H1 (cell line): ENCODE measurements around the gene POLR3E. TPM values are rescaled to one million over a fixed set of nuclear protein-coding genes. Genes with fewer than 3 reads are reported as not detected.

Experiments
- CTCF ChIA-PET: fragments of 300-600 bp; sonication (Branson Sonifier 250); formaldehyde crosslinking; loops from one replicate; lab custom pipeline; 2021; ENCODE audit not compliant: partially characterized antibody; lab: Charles Lee
- POLR2A ChIA-PET: fragments of 300-600 bp; sonication (Branson Sonifier 250); formaldehyde crosslinking; loops from one replicate; lab custom pipeline; 2021; ENCODE audit warnings: inconsistent platforms; ENCODE audit not compliant: partially characterized antibody; lab: Charles Lee
- DNase-seq, 2 experiments: peaks; one replicate each; pipeline versions ENCODE4 v3.0.0 to v3.0.0-alpha.2; 2010 to 2022; ENCODE audit warnings: low spot score in 2 of 2, low read depth in 1 of 2, mixed read lengths in 1 of 2
- FAIRE-seq: peaks from 2 replicates; lab custom pipeline; 2011; peaks lifted over from hg19 to GRCh38; lab: Jason Lieb, UNC
- H2AFZ ChIP-seq: 2 replicates; pipeline ENCODE4 v1.8.1; 2012; ENCODE audit warnings: low read length, inconsistent platforms
- H2AK5ac ChIP-seq: 2 replicates; pipeline ENCODE4 v1.6.1; 2013; ENCODE audit warnings: low read depth, low read length
- H2BK120ac ChIP-seq: replicated peaks from 2 replicates; pipeline ENCODE3; 2013; ENCODE audit warnings: low read depth, low read length, inconsistent platforms
- H2BK12ac ChIP-seq: 2 replicates; pipeline ENCODE4 v1.6.1; 2013; ENCODE audit warnings: low read depth, low read length
- H2BK15ac ChIP-seq: 2 replicates; pipeline ENCODE4 v1.6.1; 2013; ENCODE audit warnings: low read length
- H2BK20ac ChIP-seq: 2 replicates; pipeline ENCODE4 v1.6.1; 2013; ENCODE audit warnings: low read length
- H2BK5ac ChIP-seq: 2 replicates; pipeline ENCODE4 v1.6.1; 2013; ENCODE audit warnings: low read depth, low read length
- H3K14ac ChIP-seq: 2 replicates; pipeline ENCODE4 v1.6.1; 2013; ENCODE audit warnings: inconsistent platforms; ENCODE audit not compliant: insufficient read length
- H3K18ac ChIP-seq: 2 replicates; pipeline ENCODE4 v1.6.1; 2013; ENCODE audit warnings: low read length; ENCODE audit errors: extremely low read depth
- H3K23ac ChIP-seq: 2 replicates; pipeline ENCODE4 v1.6.1; 2013; ENCODE audit warnings: inconsistent platforms; ENCODE audit not compliant: insufficient read length
- H3K23me2 ChIP-seq: 2 replicates; pipeline ENCODE4 v1.6.1; 2013; ENCODE audit warnings: low read depth, low read length
- H3K27ac ChIP-seq: 2 replicates; pipeline ENCODE4 v1.6.1; 2011; ENCODE audit warnings: low read depth, low read length, inconsistent platforms
- H3K27me3 ChIP-seq, 4 experiments: replicated peaks in 1 of 4; 1 replicate in 1 of 4; 2 replicates in 3 of 4; pipeline versions ENCODE4 v1.6.1 to v1.8.1; 2011 to 2013; ENCODE audit warnings: low read length in 3 of 4, mild to moderate bottlenecking in 3 of 4, inconsistent platforms in 2 of 4, mixed read lengths in 2 of 4, moderate library complexity in 1 of 4; ENCODE audit not compliant: control insufficient read depth in 3 of 4, insufficient read depth in 3 of 4; ENCODE audit errors: extremely low read depth in 1 of 4
- H3K36me3 ChIP-seq, 4 experiments: 2 replicates each; pipeline versions ENCODE4 v1.6.1 to v1.8.1; 2011 to 2013; ENCODE audit warnings: mild to moderate bottlenecking in 4 of 4, low read length in 3 of 4, moderate library complexity in 2 of 4, control low read depth in 1 of 4, inconsistent platforms in 1 of 4; ENCODE audit not compliant: insufficient read depth in 4 of 4, control insufficient read depth in 2 of 4
- H3K4ac ChIP-seq: replicated peaks from 2 replicates; pipeline ENCODE3; 2013; ENCODE audit warnings: low read length, low read depth, mixed read lengths, inconsistent platforms; ENCODE audit not compliant: insufficient read length
- H3K4me1 ChIP-seq, 4 experiments: replicated peaks in 1 of 4; 1 replicate in 1 of 4; 2 replicates in 3 of 4; pipeline versions ENCODE4 v1.6.1 to v1.8.1; 2011 to 2013; ENCODE audit warnings: low read length in 3 of 4, inconsistent platforms in 2 of 4, mixed read lengths in 1 of 4; ENCODE audit not compliant: insufficient read depth in 4 of 4, control insufficient read depth in 3 of 4
- H3K4me2 ChIP-seq, 2 experiments: 2 replicates each; pipeline versions ENCODE4 v1.6.1 to v1.8.1; 2011 to 2013; ENCODE audit warnings: low read depth in 2 of 2, low read length in 2 of 2, control low read depth in 1 of 2, inconsistent platforms in 1 of 2, mild to moderate bottlenecking in 1 of 2; ENCODE audit not compliant: insufficient read depth in 1 of 2
- H3K4me3 ChIP-seq, 4 experiments: fragments of 200-600, 300-600 bp in 1 of 4; sonication (generic), shearing (Covaris generic), sonication (Bioruptor Twin) in 1 of 4; 2 replicates each; pipeline versions ENCODE4 v1.5.1 to v1.8.1; 2011 to 2016; ENCODE audit warnings: low read length in 4 of 4, low read depth in 3 of 4, control low read depth in 2 of 4, inconsistent platforms in 2 of 4, mild to moderate bottlenecking in 2 of 4, mixed read lengths in 1 of 4, moderate library complexity in 1 of 4; ENCODE audit not compliant: insufficient read depth in 2 of 4; ENCODE audit errors: extremely low read depth in 1 of 4
- H3K56ac ChIP-seq: replicated peaks from 2 replicates; pipeline ENCODE3; 2013; ENCODE audit warnings: low read depth, mild to moderate bottlenecking, mixed read lengths, low read length, inconsistent platforms; ENCODE audit not compliant: insufficient read length
- H3K79me1 ChIP-seq: 2 replicates; pipeline ENCODE4 v1.6.1; 2013; ENCODE audit warnings: low read depth, low read length, control low read depth
- H3K79me2 ChIP-seq, 2 experiments: 2 replicates each; pipeline versions ENCODE4 v1.6.1 to v1.8.1; 2012 to 2013; ENCODE audit warnings: low read length in 2 of 2, mild to moderate bottlenecking in 2 of 2, inconsistent platforms in 1 of 2; ENCODE audit not compliant: insufficient read depth in 2 of 2, control insufficient read depth in 1 of 2
- H3K9ac ChIP-seq, 4 experiments: replicated peaks in 1 of 4; 1 replicate in 1 of 4; 2 replicates in 3 of 4; pipeline versions ENCODE4 v1.6.1 to v1.8.1; 2011 to 2013; ENCODE audit warnings: low read depth in 3 of 4, low read length in 3 of 4, control low read depth in 2 of 4, mild to moderate bottlenecking in 2 of 4, moderate library complexity in 2 of 4, inconsistent platforms in 1 of 4; ENCODE audit errors: extremely low read depth in 1 of 4
- H3K9me3 ChIP-seq, 2 experiments: 2 replicates each; pipeline versions ENCODE4 v1.6.1 to v1.8.1; 2012 to 2013; ENCODE audit warnings: mild to moderate bottlenecking in 2 of 2, moderate library complexity in 2 of 2, control low read depth in 1 of 2, inconsistent platforms in 1 of 2, low read depth in 1 of 2, low read length in 1 of 2, mixed read lengths in 1 of 2; ENCODE audit not compliant: insufficient read depth in 2 of 2
- H4K20me1 ChIP-seq, 2 experiments: replicated peaks in 1 of 2; 2 replicates each; pipeline versions ENCODE3 to v1.8.1; 2011 to 2013; ENCODE audit warnings: inconsistent platforms in 2 of 2, low read length in 2 of 2, mild to moderate bottlenecking in 1 of 2; ENCODE audit not compliant: insufficient read depth in 2 of 2, control insufficient read depth in 1 of 2
- H4K5ac ChIP-seq: 2 replicates; pipeline ENCODE4 v1.6.1; 2013; ENCODE audit warnings: low read length, low read depth, mixed read lengths, inconsistent platforms; ENCODE audit not compliant: insufficient read length
- H4K8ac ChIP-seq: 2 replicates; pipeline ENCODE4 v1.8.0; 2013; ENCODE audit warnings: mild to moderate bottlenecking, moderate library complexity, low read length, inconsistent platforms; ENCODE audit not compliant: insufficient read depth; ENCODE audit errors: extremely low read depth
- H4K91ac ChIP-seq: replicated peaks from 2 replicates; pipeline ENCODE3; 2013; ENCODE audit warnings: low read length, mixed read lengths, inconsistent platforms; ENCODE audit not compliant: insufficient read length
- CBX8 ChIP-seq: fragments of 300-800, 300-1000 bp; sonication (generic); IDR thresholded peaks from 2 replicates; pipeline ENCODE4 v1.7.1; 2016; ENCODE audit warnings: low read depth, low read length, borderline replicate concordance
- CEBPB ChIP-seq: IDR thresholded peaks from 2 replicates; pipeline ENCODE4 v1.6.1; 2012; ENCODE audit warnings: low read depth, low read length
- KDM5A ChIP-seq: fragments of 200-600 bp; IDR thresholded peaks from 2 replicates; pipeline ENCODE4 v1.7.1; 2012; ENCODE audit warnings: mild to moderate bottlenecking, low read length, inconsistent platforms, mixed read lengths
- RBBP5 ChIP-seq: IDR thresholded peaks from 2 replicates; pipeline ENCODE4 v1.7.1; 2012; ENCODE audit warnings: low read depth, mild to moderate bottlenecking, inconsistent platforms, low read length, moderate library complexity, borderline replicate concordance
- RNF2 ChIP-seq: fragments of 200-900, 300-1000 bp; sonication (generic); IDR thresholded peaks from 2 replicates; pipeline ENCODE4 v1.7.1; 2016; ENCODE audit warnings: borderline replicate concordance, low read depth, mild to moderate bottlenecking, antibody characterized with exemption, low read length; ENCODE audit not compliant: poor library complexity, severe bottlenecking; ENCODE audit errors: missing control alignments
- RXRA ChIP-seq: IDR thresholded peaks from 2 replicates; pipeline ENCODE4 v1.6.1; 2011; ENCODE audit warnings: low read depth, mild to moderate bottlenecking, low read length, moderate library complexity; ENCODE audit not compliant: insufficient read depth
- polyA plus RNA-seq, 7 experiments: library from polyadenylated mRNA; depleted of rRNA in 3 of 7; stranded (reverse) in 5 of 7; unstranded in 2 of 7; fragments of >200 nt in 5 of 7; fragments of 200-250 nt in 2 of 7; gene quantifications; 1 replicate in 5 of 7; 2 replicates in 1 of 7; 4 replicates in 1 of 7; pipeline versions ENCODE4 v1.2.1 to v1.2.3, GENCODE V29; 2011 to 2013; ENCODE audit warnings: missing spikeins in 2 of 7, mixed read lengths in 2 of 7
- total RNA-seq: library from RNA; stranded (reverse); fragmentation: NEBNext Ultra II Directional; extraction: Animal tissue kit (Norgen Biotek cat#: 25700); gene quantifications from 2 replicates; pipeline ENCODE4 v1.2.1, GENCODE V29; 2021

Gene POLR3E
- total and polyA plus RNA-seq, 2 of the 8 experiments (the other 6 are each of a cell fraction or from before 2014, with no cell fraction given): 96.5 to 125 TPM

GRCh38 chr16:22336581-22336980 is 39.4 kb downstream of the POLR3E start:
- Histone ChIP-seq H3K4me2 (no peak overlapping the region), H3K9me3 (peaks cover 8 to 9% of the 10 kb centered on the region in 2 experiments; a peak in 2 of 4 replicates), H2AK5ac (no peak overlapping the region), H3K18ac (no peak overlapping the region), H3K23me2 (no peaks in the 10 kb centered on the region), H3K36me3 (peaks cover 11 to 47% (median 36%) of the 10 kb centered on the region in 4 experiments), H3K23ac (no peak overlapping the region), H2BK5ac (no peak overlapping the region), H3K79me2 (no peaks in the 10 kb centered on the region), H3K27me3 (no peaks in the 10 kb centered on the region), H3K4me3 (no peak overlapping the region), H4K91ac (no peak overlapping the region), H2BK120ac (no peak overlapping the region), H3K14ac (no peak overlapping the region), H2BK12ac (no peak overlapping the region), H3K27ac (no peak overlapping the region), H4K8ac (no peak overlapping the region), H3K79me1 (peaks cover 2% of the 10 kb centered on the region; the same call in 1 of the 2 replicates), H3K9ac (no peak overlapping the region), H4K20me1 (no peaks in the 10 kb centered on the region), H3K56ac (no peak overlapping the region), H3K4me1 (no peaks in the 10 kb centered on the region), H2AFZ (no peak overlapping the region), H2BK15ac (no peak overlapping the region), H3K4ac (no peak overlapping the region)
- ChIA-PET POLR2A (interaction anchor here (0.6 to 1.4 kb wide), 5 partner anchors 8 to 70 kb away, joined by 3 to 5 read pairs (median 3); no protein-coding TSS in a partner anchor), CTCF (interaction anchor here (0.6 to 1.8 kb wide), 3 partner anchors 11 to 19 kb away, joined by 3 to 7 read pairs (median 6); no protein-coding TSS in a partner anchor)
- no peak for FAIRE-seq
- DNase-seq: no peak
- TF ChIP-seq RBBP5 (no peak), CEBPB (no peak), KDM5A (no peak), CBX8 (no peak), RXRA (no peak), RNF2 (no peak)
- TF ChIP-seq, all 59 proteins: peak for 0
- Histone ChIP-seq H4K5ac (no peak overlapping the region), H2BK20ac (no peak overlapping the region)
